Measurements from ENCODE around the gene CHAF1A.

The CHAF1A gene

DNA sequence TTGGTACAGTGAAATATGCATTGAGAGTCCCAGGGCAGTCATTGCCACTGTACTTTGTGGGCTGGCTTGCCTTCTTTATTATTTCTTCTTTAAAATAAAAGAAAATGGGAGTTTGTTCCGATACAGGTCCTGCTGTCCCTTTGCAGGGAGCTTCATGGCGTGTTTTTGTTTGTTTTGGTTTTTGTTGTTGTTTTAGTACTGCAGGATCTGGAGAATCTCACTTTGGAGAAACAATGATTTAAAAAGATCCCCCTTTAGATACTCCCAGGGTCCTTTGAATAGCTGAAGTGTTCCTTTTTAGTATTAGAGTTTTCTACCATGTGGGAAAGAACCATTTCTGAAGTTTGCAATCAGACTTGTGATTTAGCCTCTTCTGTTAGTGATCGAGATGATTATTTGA, 11.1 kb downstream of the CHAF1A start:
- DNase-seq, result no peak

DNA sequence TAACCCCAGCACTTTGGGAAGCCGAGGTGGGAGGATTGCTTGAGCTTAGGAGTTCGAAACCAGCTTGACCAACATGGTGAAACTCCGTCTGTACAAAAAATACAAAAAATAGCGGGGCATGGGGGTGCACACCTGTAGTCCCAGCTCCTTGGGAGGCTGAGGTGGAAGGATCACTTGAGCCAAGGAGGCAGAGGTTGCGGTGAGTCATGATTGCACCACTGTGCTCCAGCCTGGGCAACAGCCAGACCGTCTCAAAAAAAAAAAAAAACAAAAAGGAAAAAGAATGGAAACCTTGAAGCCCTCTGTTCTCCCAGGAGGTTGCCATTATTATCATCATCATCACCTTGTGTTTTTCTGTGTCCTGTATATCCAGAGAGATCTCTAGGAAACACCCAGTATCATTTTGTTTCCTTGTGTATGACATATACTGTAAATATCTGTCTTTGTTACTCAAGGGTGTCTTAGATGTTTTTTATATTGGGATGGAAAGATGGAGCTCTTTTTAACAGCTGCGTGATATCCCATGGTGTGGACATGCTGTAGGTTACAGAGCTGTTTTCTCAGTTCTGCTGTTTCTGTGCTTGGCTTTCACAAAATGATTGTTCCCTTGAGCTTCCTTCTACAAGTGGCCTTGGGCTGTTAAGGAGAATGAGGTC, 11.8 kb downstream of the CHAF1A start:
- DNase-seq, result no peak

DNA sequence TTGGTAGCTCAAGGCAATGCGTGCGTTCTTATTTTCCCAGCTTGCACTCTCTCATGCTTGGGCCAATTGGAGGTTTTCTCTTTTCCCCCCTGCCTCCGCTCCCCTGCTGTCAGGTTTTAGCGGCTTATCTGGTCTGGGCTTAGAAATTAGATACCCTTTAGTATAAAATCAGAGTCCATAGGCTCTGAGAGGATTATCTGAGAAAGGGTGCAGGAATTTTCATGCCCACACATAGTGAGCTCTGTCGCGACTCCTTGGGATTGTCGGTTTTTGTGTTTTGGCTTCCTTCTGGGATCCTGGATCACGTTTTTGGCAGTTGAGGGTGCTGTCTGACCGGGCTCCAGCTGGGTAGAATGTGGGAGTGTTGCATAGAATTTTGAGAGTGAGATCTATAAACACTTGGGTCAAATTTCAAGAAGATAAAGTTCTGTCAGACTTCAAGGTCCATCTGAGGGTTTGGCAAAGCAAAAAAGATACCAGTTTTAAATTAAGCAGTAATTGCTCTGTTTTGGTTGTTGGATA, 12.4 kb downstream of the CHAF1A start:
- DNase-seq, result no peak

DNA sequence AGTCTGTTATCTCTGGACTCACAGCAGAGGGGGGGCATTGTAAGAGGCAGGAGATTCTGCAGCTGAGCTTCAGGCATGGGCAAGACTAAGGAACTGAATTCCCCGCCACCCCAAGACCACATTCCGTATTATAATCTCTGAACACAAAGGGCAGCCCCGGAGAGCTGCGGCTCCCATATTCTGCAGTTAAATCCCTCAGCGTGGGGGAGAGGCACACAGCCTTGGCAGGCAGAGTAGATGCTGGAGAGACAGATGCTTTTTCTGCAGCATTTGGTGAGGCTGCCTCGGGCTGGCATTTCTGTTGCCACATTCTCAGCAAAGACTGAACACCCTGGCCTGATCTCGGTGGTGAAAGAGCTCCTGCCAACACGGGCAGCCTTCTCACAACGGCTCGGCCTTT, 12.9 kb downstream of the CHAF1A start:
- no peak for DNase-seq

DNA sequence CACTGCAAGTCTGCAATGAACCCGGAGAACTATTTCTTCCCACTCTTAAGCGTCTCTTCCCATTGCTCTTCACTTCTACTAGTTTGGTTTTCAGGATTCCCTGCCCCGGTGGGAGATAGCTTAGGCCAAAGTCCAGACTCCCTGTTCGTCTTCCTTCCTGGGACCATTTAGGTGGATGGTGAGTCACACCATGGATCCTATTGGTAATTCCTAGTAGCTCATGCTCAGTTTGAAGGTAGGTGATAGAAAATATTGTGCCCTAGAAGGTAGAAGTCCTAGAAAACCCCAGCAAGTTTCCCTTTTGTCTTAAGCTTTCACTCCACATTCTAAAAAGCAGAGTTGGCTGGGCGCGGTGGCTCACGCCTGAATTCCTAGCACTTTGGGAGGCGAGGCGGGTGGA, 13.8 kb downstream of the CHAF1A start:
- no peak for DNase-seq

DNA sequence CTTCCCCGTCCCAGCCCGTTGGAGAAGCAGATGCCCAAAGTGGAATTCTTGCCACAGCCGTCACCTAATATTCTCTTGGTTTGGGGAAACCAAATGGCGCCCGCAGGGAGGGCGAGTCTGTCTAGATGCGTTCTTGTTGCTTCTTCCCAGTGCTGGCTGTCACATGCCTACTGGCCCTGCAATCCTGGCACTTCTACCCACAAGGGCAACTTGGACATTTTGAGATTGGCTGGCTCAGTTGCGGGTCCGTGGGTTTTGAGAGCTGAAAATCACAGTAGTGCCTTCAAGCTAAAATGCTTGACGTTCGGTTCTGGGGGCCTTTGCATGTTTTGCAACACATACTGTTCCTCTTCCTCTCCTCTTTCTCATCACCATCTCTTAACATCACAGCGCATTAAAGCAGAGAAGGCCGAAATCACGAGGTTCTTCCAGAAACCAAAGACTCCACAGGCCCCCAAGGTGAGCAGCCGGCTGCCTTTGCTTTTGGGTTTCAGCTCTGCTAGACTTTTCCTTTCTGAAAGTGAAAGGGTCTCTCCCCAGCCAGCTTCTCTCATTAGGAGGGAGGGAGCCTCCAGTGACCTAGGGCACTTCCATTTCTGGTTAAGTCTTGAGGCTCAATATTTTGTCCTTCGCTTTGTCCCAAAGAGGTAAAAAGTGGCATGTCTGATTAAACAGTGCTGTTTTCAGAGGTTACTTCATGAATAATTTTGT, 21.1 kb downstream of the CHAF1A start:
- DNase-seq, result no peak

DNA sequence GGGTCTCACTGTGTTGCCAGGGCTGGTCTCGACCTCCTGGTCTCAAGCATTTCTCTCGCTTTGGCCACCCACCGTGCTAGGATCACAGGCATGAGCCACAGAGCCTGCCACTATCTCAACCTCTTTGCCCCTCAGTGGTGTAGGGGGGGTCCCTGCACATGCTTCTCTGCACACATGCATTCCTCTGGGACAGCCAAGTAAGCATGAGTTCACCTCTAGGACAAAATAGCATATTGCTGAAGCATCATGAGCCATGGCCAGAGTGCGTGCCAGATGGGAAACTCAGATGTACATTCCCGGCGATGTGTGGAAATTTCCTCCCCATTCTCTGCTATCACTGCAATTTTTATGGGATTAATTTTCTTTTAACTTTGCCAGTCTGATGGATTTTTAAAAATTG, 23.1 kb downstream of the CHAF1A start:
- no peak for DNase-seq

DNA sequence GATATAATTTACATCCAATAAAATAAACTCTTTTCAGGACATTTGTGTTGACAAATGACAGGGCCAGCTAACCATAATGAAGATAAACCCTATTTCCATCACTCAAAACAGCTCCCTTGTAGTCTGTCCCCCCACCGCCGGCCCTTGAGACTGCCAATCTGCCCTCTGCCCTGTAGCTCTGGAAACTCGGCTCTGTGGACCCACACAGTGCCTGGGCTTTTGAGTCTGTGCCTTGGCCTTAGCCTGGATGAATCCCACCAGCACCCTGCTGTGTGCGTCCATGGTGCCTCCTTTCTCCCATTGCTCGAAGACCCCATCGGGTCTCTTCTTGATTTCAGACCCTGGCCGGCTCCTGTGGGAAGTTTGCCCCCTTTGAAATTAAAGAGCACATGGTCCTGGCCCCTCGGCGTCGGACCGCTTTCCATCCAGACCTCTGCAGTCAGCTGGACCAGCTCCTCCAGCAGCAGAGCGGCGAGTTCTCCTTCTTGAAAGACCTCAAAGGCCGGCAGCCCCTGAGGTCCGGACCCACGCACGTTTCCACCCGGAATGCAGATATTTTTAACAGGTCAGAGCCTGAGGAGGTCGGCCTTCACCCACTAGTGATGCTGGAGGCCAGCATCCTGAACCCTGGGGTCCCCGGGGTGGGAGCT, 26.0 kb downstream of the CHAF1A start:
- DNase-seq, result no peak

DNA sequence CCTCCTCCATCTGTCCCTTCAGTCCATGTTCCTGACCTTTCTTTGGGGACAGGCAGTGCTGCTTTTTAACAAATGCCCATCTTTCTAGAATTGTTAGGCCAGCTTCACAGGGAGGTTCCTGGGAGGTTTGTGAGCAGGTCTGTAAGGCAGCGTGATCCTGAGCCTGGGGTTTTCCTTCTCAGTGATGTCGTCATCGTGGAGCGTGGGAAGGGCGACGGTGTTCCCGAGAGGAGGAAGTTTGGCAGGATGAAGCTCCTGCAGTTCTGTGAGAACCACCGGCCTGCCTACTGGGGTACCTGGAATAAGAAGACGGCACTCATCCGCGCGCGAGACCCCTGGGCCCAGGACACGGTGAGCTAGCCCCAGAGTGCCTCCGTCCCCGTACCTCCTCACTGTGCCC, 26.8 kb downstream of the CHAF1A start:
- DNase-seq, result no peak

DNA sequence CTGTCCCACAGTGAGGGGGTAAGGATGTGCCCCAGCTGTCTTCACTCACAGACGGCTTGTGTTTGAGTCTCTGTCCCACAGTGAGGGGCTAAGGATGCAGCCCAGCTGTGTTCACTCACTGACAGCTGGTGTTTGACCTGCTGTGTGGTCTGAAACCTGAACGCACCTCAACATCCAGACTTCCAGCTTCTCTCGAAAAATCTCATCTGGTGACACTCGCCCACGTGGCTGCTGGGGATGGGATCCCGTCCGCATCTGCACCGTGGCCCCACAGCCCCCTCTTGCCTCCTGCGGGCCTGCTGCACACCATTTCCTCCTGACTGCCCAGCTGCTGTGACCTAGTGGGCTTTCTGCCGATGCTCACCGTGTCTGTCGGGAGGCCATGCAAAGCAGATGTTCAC, 27.3 kb downstream of the CHAF1A start:
- no peak for DNase-seq

DNA sequence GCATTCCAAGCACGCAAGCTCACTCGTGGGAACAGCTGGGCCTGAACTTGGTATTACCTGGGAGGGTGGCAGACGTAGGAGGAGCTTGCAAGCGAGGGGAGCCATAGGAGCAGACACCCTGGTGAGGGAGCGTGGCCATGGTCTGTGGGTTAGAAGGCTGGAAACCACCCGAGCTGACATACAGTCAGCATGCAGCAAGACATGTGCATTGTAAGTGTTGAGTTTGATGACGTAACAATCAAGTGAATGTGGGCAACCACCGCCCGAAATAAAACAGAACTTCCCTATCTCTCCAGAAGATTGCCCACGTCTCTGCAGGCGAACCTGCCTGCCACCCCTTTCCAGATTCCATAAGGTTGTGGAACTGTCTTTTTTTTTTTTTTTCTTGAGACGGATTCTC, 28.3 kb downstream of the CHAF1A start:
- no peak for DNase-seq

DNA sequence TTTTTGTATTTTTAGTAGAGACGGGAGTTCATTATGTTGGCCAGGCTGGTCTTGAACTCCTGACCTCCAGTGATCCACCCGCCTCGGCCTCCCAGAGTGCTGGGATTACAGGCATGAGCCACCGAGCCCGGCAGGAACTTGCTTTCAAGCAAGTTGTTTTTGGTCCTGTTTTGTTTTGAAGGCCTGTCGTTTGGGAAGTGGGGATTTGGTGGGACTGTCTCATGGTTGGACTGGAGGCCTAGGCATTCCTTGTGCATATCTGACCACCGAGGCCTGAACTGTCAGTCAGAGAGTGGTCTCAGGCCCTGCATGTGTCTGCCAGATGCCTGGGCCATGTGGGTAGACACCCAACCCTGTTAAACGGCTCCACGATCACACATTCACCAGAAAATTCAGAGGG, 28.9 kb downstream of the CHAF1A start:
- DNase-seq, result no peak

DNA sequence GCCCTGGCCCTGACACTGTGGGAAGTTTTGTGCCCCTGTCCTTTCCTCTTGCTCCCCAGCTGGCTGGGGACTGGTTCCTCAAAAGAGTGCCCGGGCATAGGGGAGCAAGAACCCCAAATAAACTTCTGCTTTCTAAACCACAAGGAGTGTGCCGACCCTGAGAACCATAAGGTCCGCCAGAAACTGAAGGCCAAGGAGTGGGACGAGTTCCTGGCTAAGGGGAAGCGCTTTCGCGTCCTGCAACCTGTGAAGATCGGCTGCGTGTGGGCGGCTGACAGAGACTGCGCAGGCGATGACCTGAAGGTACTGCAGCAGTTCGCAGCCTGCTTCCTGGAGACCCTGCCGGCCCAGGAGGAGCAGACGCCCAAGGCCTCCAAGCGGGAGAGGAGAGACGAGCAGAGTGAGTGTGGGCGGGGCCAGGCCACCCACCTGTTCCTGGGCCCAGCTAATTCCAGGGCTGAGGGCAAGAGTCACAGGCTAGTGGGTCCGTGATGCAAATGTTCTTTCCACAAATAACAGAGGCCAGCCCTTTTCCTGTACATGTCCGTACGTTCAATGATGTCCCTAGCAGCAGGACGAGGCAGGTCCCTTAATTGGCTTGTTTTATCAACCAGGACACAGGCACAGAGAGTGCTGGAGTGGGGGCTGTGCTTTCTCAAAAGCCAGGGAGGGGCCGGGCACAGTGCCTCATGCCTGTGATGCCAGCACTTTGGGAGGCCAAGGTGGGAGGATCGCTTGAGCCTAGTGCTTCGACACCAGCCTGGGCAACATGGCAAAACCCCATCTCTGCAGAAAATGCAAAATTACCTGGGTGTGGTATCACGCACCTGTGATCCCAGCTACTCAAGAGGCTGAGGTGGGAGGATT, 29.6 kb downstream of the CHAF1A start:
- no peak for DNase-seq

DNA sequence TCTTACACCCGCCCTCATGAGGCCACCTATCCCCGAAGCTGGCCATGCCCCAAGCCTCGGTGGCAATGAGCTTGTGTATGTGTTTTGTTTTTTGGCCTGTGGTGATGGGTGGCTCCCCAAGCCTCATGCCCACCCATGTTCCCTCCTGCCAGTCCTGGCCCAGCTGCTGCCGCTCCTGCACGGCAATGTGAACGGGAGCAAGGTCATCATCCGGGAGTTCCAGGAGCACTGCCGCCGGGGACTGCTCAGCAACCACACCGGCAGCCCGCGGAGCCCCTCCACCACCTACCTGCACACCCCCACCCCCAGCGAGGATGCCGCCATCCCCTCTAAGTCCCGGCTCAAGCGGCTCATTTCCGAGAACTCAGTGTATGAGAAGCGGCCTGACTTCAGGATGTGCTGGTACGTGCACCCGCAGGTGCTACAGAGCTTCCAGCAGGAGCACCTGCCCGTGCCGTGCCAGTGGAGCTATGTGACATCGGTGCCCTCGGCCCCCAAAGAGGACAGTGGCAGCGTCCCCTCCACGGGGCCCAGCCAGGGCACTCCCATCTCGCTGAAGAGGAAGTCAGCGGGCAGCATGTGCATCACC, 30.6 kb downstream of the CHAF1A start:
- no peak for DNase-seq

DNA sequence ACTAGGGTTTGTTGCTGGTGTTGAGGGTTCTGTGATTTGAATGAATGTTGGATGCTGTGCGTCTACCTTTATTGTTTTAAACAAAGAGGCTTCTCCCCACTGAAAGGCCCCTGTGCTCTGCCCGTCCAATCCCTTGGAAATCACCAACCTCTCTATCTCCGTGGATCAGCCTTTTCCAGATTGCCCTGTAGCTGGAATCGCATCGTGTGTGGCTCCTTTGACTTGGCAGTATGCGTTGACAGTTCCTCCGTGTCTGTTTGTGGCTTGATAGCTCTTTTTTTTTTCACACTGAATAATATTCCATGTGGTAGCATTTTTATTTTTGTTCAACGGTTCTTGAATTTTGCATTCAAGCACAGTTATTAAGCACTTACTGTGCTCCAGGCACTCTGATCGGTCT, 32.0 kb downstream of the CHAF1A start:
- no peak for DNase-seq

DNA sequence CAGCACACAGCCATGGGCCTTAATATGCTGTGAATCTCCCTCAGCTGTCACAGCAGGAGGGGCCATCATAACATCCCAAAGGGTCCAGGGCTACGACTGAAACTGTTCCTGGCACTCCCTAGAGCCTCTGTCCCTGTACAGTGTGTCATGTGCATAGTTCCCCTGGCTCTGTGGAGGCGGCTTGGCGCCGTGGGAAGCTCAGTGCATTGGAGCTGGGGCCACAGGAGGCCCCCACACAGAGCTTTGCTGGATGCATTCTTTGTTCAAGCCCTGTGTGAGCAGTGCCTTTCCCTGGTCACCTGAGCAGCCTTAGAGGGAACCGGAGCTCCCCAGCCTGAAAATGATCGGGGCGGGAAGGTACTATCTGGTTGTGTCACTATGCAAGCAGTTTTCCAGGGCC, 33.8 kb downstream of the CHAF1A start:
- DNase-seq, result no peak

DNA sequence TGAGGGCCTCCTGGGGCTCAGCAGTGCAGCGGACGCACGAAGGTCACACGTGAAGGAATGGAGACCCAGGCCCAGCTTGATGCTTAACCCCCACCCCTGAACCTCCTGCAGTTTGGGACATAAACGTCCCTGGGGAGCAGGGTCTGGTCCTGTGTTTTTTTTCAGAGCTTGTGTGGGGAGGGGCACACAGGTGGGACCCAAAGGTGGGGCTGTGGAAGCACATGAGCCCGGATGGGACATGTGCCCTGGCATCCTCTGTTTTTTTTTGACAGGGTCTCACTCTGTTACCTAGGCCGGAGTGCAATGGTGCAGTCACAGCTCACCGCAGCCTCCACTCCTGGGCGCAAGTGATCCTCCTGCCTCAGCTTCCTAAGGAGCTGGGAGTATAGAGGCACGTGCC, 34.7 kb downstream of the CHAF1A start:
- DNase-seq, result no peak

DNA sequence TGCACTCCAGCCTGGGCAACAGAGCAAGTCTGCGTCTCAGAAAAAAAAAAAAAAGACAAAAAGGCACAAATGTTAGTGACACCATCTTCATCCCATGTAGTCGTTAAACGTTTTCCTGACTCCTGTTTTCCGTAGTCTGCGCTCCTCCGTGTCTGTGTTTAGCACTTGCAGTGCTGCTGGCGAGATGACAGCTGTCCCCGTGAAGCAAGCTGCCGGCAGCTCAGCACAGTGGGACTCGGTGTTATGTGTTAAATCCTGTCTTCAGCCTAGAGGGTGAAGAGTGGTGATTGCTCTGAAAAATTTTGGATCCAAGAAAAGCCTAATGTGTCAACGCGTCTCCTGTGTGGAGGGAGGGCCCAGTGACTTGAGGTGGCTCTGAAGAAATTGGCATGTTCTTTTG, 36.8 kb downstream of the CHAF1A start:
- DNase-seq, result no peak

DNA sequence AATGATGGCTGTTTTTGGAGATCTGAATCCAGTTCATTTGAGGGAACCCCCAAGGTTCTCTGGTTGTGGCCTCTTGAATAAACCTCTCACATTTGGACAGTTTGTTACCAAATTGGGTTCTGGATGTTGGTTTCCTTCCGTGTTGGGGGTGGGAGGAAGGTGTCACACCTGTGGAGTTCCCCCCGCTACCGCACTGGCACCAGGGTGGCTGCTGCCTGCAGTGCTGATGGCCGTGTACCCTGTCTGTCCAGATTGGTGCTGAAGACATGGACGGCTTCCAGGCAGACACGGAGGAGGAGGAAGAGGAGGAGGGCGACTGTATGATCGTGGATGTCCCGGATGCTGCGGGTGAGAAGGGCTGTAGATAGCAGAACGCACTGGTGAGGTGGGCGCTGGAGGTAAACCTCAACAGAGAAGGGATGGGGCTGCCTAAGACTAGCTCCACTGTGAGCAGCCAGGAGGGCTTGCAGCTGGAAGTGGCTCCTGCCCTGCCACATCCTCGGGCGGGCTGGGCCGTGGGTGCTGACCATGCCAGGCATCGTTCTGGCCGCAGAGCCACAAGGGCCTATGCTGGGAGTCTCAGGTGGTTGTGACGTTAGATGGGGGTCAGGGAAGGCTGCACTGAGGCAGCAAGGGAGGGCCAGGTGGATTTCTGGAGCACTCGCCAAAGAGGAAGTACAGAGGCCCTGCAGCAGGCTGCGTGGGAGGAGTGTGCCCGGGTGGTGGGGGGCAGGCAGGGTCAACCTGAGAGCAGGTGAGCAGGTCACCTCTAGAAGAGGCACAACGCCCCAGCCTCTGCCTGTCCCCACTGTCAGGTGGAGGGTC, 39.8 kb downstream of the CHAF1A start:
- no peak for DNase-seq

DNA sequence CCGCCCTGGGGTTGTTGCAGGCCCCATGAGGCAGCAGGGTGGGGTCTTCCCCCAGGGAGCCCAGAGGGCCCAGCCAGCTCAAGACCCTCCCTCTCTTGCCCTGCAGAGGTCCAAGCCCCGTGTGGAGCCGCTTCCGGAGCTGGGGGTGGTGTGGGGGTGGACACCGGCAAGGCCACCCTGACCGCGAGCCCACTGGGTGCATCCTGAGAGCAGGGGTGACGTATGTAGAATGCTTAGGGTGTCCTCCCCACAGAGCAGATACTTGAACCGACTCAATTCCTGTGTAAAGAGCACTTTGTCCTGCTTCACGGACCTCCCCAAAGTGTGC, 40.3 kb downstream of the CHAF1A start:
- DNase-seq, result no peak

DNA sequence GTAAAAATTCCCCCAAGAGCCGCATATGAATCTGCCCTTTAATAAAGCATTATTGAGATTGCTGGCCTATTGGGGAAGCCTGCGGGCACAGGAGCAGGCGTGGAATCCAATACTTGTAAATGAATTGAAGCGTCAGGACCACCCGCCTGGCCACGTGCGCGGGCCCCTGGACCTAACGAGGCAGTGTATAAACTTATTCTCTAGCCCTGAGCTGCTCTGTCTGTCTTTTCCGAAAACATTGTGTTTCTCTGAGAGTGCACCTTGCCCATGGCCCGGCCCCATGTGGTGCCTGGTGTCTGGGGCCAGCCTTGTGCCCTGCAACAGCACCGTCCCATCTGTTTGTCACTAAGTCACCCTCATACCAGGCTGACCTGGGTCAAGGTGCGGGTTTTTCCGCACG, 40.7 kb downstream of the CHAF1A start:
- no peak for DNase-seq
